Activated T-cell treated with anti-CD3 and anti-CD28 coated beads, Interleukin-2, amount 50 U/mL, for 72 hours (primary cell): ENCODE measurements around the gene DNMT3L. TPM values are rescaled to one million over a fixed set of nuclear protein-coding genes. Genes with fewer than 3 reads are reported as not detected.

Source experiments
- ATAC-seq, 2 donors: fragments of 150-1000 bp; cut with Tn5 transposase; replicated peaks in 1 of 2; 2 replicates each; pipeline ENCODE4 v1.10.0; 2021; ENCODE audit warnings: moderate library complexity in 2 of 2, mild to moderate bottlenecking in 1 of 2
- DNase-seq, 2 donors: peaks; one replicate each; pipeline ENCODE4 v3.0.0; 2021 to 2022; ENCODE audit warnings: mixed read lengths in 1 of 2
- H3K27ac Mint-ChIP-seq: one replicate; pipeline ENCODE4 v1.8.0; 2022; ENCODE audit warnings: mild to moderate bottlenecking, moderate library complexity, mixed read lengths
- H3K27me3 Mint-ChIP-seq: one replicate; pipeline ENCODE4 v1.8.0; 2022; ENCODE audit warnings: low read depth, mixed read lengths
- H3K36me3 Mint-ChIP-seq, 2 donors: one replicate each; pipeline ENCODE4 v1.8.0; 2022; ENCODE audit warnings: mixed read lengths in 2 of 2, mild to moderate bottlenecking in 1 of 2; ENCODE audit not compliant: insufficient read depth in 2 of 2
- H3K4me1 Mint-ChIP-seq: one replicate; pipeline ENCODE4 v1.8.0; 2022; ENCODE audit warnings: low read depth, mixed read lengths
- H3K4me3 Mint-ChIP-seq, 2 donors: one replicate each; pipeline ENCODE4 v1.8.0; 2022; ENCODE audit warnings: mild to moderate bottlenecking in 2 of 2, mixed read lengths in 2 of 2, moderate library complexity in 2 of 2
- H3K9me3 Mint-ChIP-seq, 2 donors: one replicate each; pipeline ENCODE4 v1.8.0; 2022; ENCODE audit warnings: mixed read lengths in 2 of 2
- total RNA-seq, 2 donors: library from RNA; stranded (reverse); gene quantifications; one replicate each; pipeline ENCODE4 v1.2.3, GENCODE V29; 2022

Gene DNMT3L
- total RNA-seq, 2 donors from 2014 or later, result not detected

DNA sequence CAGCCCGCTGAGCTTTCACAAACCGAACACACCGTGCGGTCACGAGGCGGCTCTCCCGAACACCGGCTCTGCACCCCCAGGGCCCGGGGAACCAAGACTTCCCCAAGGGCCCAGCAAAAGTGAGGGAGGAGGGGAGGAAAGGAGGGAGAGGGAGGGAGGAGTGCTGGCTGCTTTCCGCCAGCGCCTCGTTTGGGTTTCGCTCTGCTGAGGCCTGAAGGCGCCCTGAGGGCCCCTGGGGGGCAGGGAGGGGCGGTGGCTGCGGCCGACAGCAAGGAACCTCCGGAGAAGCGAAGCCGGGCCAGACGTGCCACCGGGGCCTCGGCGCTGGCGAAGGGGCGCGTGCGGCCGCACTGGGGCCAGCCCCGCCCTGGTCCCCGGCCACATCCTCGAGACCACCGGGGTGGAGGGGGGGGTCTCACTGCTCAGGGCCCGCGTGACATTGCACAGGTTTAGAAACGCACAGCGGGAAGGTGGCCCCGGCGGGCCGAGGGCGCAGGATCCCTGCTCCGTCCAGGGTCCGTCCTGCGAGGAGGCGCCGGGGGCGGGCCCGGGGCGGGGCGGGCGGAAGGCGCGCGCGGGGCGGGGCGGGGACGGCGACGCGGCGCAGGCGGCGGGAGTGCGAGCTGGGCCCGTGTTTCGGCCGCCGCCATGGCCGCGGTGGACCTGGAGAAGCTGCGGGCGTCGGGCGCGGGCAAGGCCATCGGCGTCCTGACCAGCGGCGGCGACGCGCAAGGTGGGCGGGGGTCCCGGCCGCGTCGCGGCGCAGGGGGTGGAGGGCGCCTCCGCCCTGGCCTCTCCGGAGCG lies 38.0 kb upstream of the DNMT3L start, which contains the start of gene PFKL:
PFKL (plus strand) TSS at position 596 of the 804 bp plus-strand sequence; CDS start at position 649, 53 bp downstream.
- ATAC-seq (peak; percentile 82 to 83), DNase-seq (peak; percentile 69 to 81)
- Mint-ChIP-seq H3K36me3 (no peaks in the 10 kb centered on the region), H3K27ac (peak within 1 kb of the TSS; percentile 60), H3K9me3 (no peaks in the 10 kb centered on the region), H3K4me3 (peak within 1 kb of the TSS; percentile 88 to 91), H3K27me3 (no peaks in the 10 kb centered on the region), H3K4me1 (peaks cover 54% of the 10 kb centered on the region)

DNA sequence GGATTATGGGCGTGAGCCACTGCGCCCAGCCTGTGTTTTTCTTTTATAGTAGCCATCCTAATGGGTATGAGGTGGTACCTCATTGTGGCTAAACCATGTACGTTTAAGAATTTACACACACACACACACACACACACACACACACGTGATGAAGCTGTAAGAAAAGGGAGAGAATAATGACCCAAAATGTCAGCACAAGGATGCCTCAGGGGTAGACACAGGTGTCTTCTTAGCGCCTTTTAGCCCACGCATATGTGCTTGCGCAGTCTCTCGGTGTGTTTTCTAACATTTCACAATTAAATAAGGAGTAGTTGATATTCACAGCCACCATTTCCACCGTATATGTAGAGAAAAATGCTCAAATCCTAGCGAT lies 37.4 kb upstream of the DNMT3L start:
- Mint-ChIP-seq H3K9me3 (no peaks in the 10 kb centered on the region), H3K36me3 (no peaks in the 10 kb centered on the region), H3K4me3 (peak overlapping the region; percentile 88 to 91), H3K27me3 (no peaks in the 10 kb centered on the region), H3K4me1 (peaks cover 53% of the 10 kb centered on the region), H3K27ac (peak overlapping the region; percentile 60)
- no peak for DNase-seq
- no peak for ATAC-seq

- no peak for ATAC-seq
- peak overlapping the region; percentile 63 for H3K27ac Mint-ChIP-seq
- H3K27me3 Mint-ChIP-seq, result no peaks in the 10 kb centered on the region
- H3K36me3 Mint-ChIP-seq, result no peaks in the 10 kb centered on the region
- peaks cover 48% of the 10 kb centered on the region for H3K4me1 Mint-ChIP-seq
- peak overlapping the region; percentile 31 to 54 for H3K4me3 Mint-ChIP-seq
- DNase-seq, result no peak
- no peaks in the 10 kb centered on the region for H3K9me3 Mint-ChIP-seq
These were observed 36.6 kb upstream of the DNMT3L start for GRCh38 chr21:44298301-44298700.

DNA sequence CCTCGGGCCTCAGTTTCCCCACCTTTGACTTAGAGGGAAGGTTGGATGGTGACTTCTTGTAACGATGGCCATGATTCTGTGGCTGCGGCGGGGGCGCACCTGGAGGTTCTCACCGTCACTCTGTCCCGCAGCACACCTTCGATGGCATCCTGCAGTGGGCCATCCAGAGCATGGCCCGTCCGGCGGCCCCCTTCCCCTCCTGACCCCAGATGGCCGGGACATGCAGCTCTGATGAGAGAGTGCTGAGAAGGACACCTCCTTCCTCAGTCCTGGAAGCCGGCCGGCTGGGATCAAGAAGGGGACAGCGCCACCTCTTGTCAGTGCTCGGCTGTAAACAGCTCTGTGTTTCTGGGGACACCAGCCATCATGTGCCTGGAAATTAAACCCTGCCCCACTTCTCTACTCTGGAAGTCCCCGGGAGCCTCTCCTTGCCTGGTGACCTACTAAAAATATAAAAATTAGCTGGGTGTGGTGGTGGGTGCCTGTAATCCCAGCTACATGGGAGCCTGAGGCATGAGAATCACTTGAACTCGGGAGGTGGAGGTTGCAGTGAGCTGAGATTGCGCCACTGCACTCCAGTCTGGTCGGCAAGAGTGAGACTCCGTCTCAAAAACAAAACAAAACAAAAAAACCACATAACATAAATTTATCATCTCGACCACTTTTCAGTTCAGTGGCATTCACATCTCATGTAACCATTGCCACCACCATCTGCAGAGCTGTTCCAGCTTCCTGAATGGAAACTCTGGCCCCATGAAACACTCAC lies 36.0 kb upstream of the DNMT3L start:
- H3K27ac Mint-ChIP-seq, result no peak overlapping the region
- no peaks in the 10 kb centered on the region for H3K9me3 Mint-ChIP-seq
- peaks cover 43% of the 10 kb centered on the region for H3K4me1 Mint-ChIP-seq
- no peaks in the 10 kb centered on the region for H3K36me3 Mint-ChIP-seq
- peak overlapping the region; percentile 27 to 61 for H3K4me3 Mint-ChIP-seq
- ATAC-seq (peak; percentile 45 to 54), DNase-seq (peak; percentile 73 to 75)
- no peaks in the 10 kb centered on the region for H3K27me3 Mint-ChIP-seq

DNA sequence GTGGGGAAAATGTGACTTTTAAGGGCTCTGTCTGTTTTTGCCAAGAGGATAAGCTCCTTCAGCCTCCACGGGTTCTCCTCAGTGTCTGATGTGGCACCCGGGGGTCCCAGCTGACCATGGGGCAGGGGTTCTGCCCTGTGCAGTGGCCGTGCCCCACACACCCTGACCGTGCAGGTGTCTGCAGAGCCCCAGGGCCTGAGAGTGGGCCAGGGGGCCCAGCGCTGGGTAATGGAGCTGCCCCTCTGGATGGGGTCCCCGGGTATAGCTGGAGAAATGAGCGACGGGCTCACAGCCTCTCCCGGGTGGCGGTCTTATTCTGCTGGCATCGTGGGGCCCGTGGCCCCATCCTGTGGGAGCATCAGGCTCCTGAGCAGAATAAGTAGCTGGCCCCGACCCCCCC lies 35.2 kb upstream of the DNMT3L start:
- H3K27ac Mint-ChIP-seq, result no peak overlapping the region
- no peak for ATAC-seq
- H3K27me3 Mint-ChIP-seq, result no peaks in the 10 kb centered on the region
- no peaks in the 10 kb centered on the region for H3K36me3 Mint-ChIP-seq
- peaks cover 35% of the 10 kb centered on the region for H3K4me1 Mint-ChIP-seq
- H3K4me3 Mint-ChIP-seq, result no peak overlapping the region
- DNase-seq, result no peak
- no peaks in the 10 kb centered on the region for H3K9me3 Mint-ChIP-seq

- ATAC-seq (no peak), DNase-seq (no peak)
- Mint-ChIP-seq H3K4me3 (no peak overlapping the region), H3K4me1 (peaks cover 28% of the 10 kb centered on the region), H3K27ac (no peak overlapping the region), H3K36me3 (no peaks in the 10 kb centered on the region), H3K9me3 (no peaks in the 10 kb centered on the region), H3K27me3 (no peaks in the 10 kb centered on the region)
These were observed 34.4 kb upstream of the DNMT3L start for GRCh38 chr21:44296103-44296519.

GRCh38 chr21:44295646-44296045 lies 33.9 kb upstream of the DNMT3L start:
- H3K27ac Mint-ChIP-seq, result no peak overlapping the region
- ATAC-seq, result no peak
- H3K27me3 Mint-ChIP-seq, result no peaks in the 10 kb centered on the region
- DNase-seq, result no peak
- no peaks in the 10 kb centered on the region for H3K36me3 Mint-ChIP-seq
- H3K4me3 Mint-ChIP-seq, result no peak overlapping the region
- peaks cover 23% of the 10 kb centered on the region for H3K4me1 Mint-ChIP-seq
- no peaks in the 10 kb centered on the region for H3K9me3 Mint-ChIP-seq

DNA sequence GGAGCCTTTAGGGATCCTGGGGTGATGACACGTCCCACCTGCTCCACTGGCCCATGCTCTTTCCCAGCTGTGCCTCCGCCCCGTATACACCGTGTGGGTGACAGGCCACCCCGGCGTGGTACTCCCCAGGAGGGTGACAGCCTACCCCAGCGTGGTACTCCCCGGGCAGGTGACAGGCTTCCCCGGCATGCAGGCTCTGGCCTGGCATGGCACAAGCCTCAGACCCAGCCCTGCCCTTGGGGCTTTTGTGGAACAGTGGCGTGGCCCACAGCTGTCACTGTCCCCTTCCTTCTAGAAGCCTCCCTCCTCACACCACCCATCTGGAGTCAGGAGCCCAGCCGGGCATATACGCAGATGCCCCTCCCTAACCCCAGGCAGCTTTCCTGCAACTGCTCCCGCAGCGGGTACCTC lies 33.5 kb upstream of the DNMT3L start:
- Mint-ChIP-seq H3K36me3 (no peaks in the 10 kb centered on the region), H3K4me3 (no peak overlapping the region), H3K27ac (no peak overlapping the region), H3K9me3 (no peaks in the 10 kb centered on the region), H3K4me1 (peaks cover 22% of the 10 kb centered on the region), H3K27me3 (no peaks in the 10 kb centered on the region)
- ATAC-seq (no peak), DNase-seq (no peak)

GRCh38 chr21:44294391-44295162 lies 32.9 kb upstream of the DNMT3L start:
- Mint-ChIP-seq H3K27ac (no peak overlapping the region), H3K4me3 (no peak overlapping the region), H3K27me3 (no peaks in the 10 kb centered on the region), H3K4me1 (peaks cover 22% of the 10 kb centered on the region), H3K36me3 (no peaks in the 10 kb centered on the region), H3K9me3 (no peaks in the 10 kb centered on the region)
- no peak for ATAC-seq
- DNase-seq, result no peak

- no peak for ATAC-seq
- Mint-ChIP-seq H3K27ac (no peak overlapping the region), H3K36me3 (no peaks in the 10 kb centered on the region), H3K27me3 (no peaks in the 10 kb centered on the region), H3K4me1 (peaks cover 20% of the 10 kb centered on the region), H3K9me3 (no peaks in the 10 kb centered on the region), H3K4me3 (no peak overlapping the region)
- no peak for DNase-seq
These were observed 32.0 kb upstream of the DNMT3L start for GRCh38 chr21:44293551-44294231.

DNA sequence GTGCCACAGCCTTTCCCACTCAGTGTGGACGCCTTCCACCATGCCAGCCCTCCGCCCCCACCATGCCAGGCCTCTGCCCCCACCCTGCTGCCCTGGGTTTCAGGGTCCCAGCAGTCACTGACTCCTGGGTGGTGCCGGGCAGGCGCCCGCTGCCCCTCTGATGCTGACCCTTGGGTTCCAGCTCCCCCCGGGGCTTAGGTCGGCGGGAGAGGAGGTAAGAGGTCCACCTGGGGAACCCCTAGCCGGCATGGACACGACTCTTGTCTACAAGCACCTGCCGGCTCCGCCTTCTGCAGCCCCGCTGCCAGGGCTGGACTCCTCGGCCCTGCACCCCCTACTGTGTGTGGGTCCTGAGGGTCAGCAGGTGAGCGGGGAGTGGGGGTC lies 31.1 kb upstream of the DNMT3L start:
- no peak for DNase-seq
- H3K27ac Mint-ChIP-seq, result no peak overlapping the region
- ATAC-seq, result no peak
- peaks cover 11% of the 10 kb centered on the region for H3K4me1 Mint-ChIP-seq
- H3K27me3 Mint-ChIP-seq, result no peaks in the 10 kb centered on the region
- H3K36me3 Mint-ChIP-seq, result no peaks in the 10 kb centered on the region
- H3K4me3 Mint-ChIP-seq, result no peak overlapping the region
- no peaks in the 10 kb centered on the region for H3K9me3 Mint-ChIP-seq

DNA sequence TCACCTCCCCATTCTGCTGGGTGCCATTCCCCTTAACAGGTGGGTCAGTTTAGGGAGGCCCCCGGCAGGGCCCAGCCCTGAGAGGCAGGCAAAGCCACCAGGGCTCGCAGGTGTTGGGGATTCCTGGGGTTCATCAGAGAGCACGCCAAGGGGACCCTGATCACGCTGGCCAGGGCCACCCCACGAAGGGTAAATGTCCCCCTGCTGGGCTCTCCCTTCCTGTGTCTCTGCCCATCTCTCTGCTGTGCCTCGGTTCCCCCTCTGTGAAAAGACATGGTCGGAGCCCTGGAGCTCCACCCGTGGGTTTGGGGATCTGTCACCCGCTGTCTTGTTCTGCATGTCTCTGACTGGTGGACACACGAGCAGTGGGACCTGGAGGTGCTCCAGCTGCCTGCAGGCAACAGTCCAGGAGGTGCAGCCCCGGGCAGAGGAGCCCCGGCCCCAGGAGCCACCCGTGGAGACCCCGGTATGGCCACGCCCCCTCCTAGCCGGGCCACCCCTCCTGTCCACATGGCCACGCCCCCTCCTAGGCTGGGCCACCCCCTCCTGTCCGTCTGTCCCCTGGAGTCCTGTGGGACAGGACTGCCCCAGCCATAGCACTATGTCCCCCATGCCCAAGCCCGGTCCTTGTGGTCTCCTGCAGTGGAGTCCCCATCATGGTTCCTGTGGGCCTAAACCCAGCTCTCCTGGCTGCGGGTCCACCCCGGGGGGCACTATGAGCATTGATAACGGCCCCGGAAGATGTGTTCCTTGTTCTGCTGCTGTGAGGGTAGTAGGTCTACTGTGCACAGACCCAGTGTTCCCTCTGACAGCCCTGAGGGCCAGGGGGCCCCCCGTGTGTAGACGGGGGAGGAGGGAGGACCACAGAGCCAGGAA lies 30.5 kb upstream of the DNMT3L start:
- no peak for DNase-seq
- H3K9me3 Mint-ChIP-seq, result no peaks in the 10 kb centered on the region
- H3K36me3 Mint-ChIP-seq, result no peaks in the 10 kb centered on the region
- H3K27me3 Mint-ChIP-seq, result no peaks in the 10 kb centered on the region
- peaks cover 5% of the 10 kb centered on the region for H3K4me1 Mint-ChIP-seq
- no peak for ATAC-seq
- no peak overlapping the region for H3K4me3 Mint-ChIP-seq
- H3K27ac Mint-ChIP-seq, result no peak overlapping the region
